GM19351 (cell line): Measurements from ENCODE around the gene ATP8B4.
"Not testable (repeated sequence)": the region's sequence is repeated elsewhere in the genome, so short reads cannot be mapped to it uniquely, and the experiment has no call there.

Experiments used
- ATAC-seq: cut with Tn5 transposase; IDR thresholded peaks from one replicate; pipeline ENCODE4 v1.9.1; 2021; ENCODE audit warnings: mild to moderate bottlenecking, moderate library complexity; ENCODE audit not compliant: unreplicated experiment

ATP8B4 gene

GRCh38 chr15:50119063-50120040, at the start of gene ATP8B4:
Gene ATP8B4, minus strand, starts transcription at chr15:50119233. Its CDS starts 12,267 bp downstream, at chr15:50106966.
- no peak for ATAC-seq

- ATAC-seq = no peak
Measured at GRCh38 chr15:50168379-50168778, 49.3 kb upstream of the ATP8B4 start.

GRCh38 chr15:50167110-50167509, 48.1 kb upstream of the ATP8B4 start:
- no peak for ATAC-seq

- ATAC-seq = no peak
Measured at GRCh38 chr15:50166216-50166615, 47.2 kb upstream of the ATP8B4 start.

- no peak for ATAC-seq
Measured at GRCh38 chr15:50164458-50164857, 45.4 kb upstream of the ATP8B4 start.

- no peak for ATAC-seq
Measured at GRCh38 chr15:50163719-50164410, 44.8 kb upstream of the ATP8B4 start.

- no peak for ATAC-seq
Measured at GRCh38 chr15:50162969-50163718, 44.1 kb upstream of the ATP8B4 start.

- ATAC-seq = not testable (repeated sequence)
Measured at GRCh38 chr15:50158236-50158635, 39.2 kb upstream of the ATP8B4 start.

- ATAC-seq = no peak
Measured at GRCh38 chr15:50151476-50151875, 32.4 kb upstream of the ATP8B4 start.

GRCh38 chr15:50150851-50151250, 31.8 kb upstream of the ATP8B4 start:
- no peak for ATAC-seq

- ATAC-seq = peak; percentile 39
Measured at GRCh38 chr15:50150349-50150748, 31.3 kb upstream of the ATP8B4 start.

GRCh38 chr15:50149090-50149489, 30.1 kb upstream of the ATP8B4 start:
- ATAC-seq = no peak

GRCh38 chr15:50148362-50148963, 29.4 kb upstream of the ATP8B4 start:
- no peak for ATAC-seq

GRCh38 chr15:50146632-50147031, 27.6 kb upstream of the ATP8B4 start:
- ATAC-seq = no peak

GRCh38 chr15:50145451-50145872, 26.4 kb upstream of the ATP8B4 start:
- ATAC-seq = peak; percentile 44

GRCh38 chr15:50144341-50145120, 25.5 kb upstream of the ATP8B4 start:
- ATAC-seq = no peak

GRCh38 chr15:50143255-50143860, 24.3 kb upstream of the ATP8B4 start:
- no peak for ATAC-seq

- no peak for ATAC-seq
Measured at GRCh38 chr15:50141856-50142255, 22.8 kb upstream of the ATP8B4 start.

- no peak for ATAC-seq
Measured at GRCh38 chr15:50140983-50141382, 21.9 kb upstream of the ATP8B4 start.

GRCh38 chr15:50140098-50140497, 21.1 kb upstream of the ATP8B4 start:
- ATAC-seq = no peak
